Iris pigment epithelial cell (primary cell): ENCODE measurements around the gene IFI30.

ENCODE experiments used
- DNase-seq: peaks from one replicate; pipeline ENCODE4 v3.0.0-alpha.2; 2011; ENCODE audit warnings: low read depth

The IFI30 gene

DNA sequence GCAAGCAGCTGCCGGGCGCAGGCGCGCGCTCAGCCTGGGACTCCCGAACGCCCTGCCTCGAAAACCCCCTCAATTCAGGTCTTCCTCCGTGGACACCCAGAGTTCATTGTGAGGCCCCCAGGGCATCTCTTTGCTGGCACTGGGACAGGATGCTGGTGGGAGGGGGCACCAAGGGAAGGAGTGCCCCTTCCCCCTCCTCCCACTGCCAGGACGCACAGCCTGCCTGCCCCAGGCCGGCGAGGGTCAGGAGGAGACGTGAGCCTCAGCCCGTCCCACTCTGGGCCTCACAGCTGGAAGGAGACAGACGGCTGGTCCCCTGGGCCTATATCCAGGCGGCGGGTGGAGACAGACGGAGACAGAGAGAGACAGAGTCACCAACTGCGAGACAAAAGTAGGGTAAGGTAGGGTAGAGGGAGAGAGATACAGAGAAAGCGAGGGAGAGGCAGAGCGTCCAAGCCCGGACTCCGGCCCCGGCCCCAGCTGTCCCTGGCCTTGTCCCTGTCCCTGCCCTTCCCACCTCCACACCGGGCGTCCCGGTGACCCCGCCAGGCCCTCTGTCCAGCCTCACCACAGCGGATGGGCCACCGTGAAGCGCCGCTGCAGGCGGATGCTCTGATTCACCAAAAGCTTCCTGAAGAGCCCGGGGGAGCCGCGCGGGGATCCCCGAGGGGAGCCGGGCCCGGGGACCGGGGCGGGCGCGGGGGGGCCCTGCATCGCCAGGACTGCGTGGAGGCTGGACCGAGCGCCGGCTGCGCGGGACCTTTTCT lies 52.3 kb downstream of the IFI30 start, which contains the start of gene PDE4C:
TSS of gene PDE4C (minus strand) at position 737 of the 767 bp plus-strand sequence. CDS start at position 714, 23 bp downstream.
- DNase-seq, result peak; percentile 22

DNA sequence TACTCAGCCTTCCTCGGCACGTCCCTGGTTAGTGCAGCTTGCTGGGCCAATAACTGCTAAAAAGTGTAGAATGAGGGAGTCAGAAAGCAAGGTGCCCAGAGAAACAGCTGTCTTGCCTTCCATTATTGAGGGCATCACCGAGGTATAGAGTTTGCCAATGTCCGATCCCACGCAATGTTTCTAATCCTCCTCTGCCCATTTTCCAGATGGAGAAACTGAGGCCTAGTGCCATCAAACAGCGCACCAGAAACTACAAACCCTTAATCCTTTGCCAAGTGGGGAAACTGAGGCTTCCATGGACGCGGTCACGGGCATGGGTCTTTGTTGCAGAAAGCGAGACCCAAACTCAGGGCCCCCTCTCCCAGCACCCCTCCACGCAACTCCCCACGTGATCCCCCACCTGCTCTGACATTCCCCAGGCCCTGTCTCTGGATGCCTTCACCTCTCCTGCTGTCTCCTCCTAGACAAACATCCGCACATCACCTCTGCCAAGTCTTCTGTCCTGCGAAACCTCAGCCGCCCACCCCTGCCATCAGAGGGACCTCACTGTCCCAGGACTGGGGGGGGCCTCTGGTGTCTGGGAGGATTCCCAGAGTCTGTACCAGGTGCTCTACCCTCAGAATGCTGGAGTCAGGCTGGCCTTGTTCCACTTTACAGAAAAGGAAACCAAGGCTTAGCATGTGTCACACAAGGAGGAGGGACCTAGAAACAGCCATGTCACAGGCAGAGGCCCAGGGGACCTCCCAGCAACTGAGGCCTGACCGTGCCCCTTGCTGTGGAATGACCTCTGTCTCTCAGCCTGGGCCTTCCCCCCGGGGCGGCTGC lies 53.6 kb downstream of the IFI30 start:
- no peak for DNase-seq
